Hematopoietic multipotent progenitor cell treated with erythropoietin and hydrocortisone succinate and interleukin-3 and kit ligand, for 17 days (in vitro differentiated cells): ENCODE data around the gene MYH9.

Experiments
- DNase-seq: peaks from one replicate; pipeline ENCODE4 v3.0.0-alpha.2; 2015; ENCODE audit warnings: low spot score

The MYH9 gene

DNA sequence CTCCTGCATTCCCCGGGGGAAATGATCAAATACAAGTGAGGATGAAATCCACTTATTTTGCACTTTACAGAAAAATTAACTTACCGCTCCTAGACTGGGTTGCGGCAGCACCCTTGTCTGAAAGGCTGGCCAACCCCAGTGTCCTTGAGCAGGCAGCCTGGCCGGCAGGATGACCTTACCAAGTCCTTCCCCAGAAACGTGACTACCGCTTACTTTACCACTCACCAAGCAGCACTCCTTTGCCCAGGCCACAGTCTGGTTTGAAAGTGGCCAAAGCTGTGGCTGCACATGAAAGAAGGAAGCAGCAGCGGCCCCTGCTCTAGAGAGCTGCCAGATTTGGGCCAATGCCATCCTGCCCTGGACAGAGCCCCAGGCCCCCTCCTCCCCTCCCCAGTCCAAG lies 20.3 kb downstream of the MYH9 start:
- no peak for DNase-seq

DNA sequence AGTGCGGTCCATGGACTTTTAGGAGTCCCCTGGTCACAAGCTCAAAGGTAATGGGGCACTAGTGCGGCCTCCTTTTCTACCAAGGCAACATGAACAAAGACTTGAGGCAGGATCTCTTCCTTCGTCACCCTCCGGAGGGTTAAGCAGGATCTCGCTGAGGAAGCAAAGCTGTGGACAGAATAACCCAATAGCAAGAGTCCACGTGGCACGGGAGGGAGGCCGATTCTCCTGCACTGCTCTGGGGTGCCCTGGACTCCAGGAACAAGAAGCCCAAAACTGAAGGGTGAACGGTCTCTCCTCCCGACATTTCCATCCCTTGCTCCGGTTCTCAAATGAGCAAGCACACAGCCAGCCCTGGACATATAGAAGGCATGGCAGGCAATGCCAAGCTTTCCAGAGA lies 20.7 kb downstream of the MYH9 start:
- DNase-seq = no peak

DNA sequence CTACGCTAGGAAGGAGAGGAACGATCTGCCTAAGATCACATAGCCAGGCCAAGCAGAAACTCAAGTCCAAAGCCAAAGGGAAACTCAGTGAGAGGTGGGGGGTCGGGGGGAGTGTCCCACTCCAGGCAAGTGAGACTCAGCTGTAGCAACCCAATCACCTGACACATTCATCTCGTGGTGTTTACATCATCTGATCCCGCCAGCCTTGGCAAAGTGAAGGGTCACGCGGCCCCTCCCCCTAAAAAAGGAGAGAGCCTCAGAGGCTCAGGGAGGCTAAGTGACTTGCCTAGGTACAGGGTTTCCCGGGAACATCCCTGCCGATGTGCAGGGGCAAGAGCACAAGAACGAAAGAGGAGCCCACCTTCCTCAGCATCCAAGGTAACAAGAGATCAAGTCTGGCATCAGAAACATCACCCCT lies 21.5 kb downstream of the MYH9 start:
- no peak for DNase-seq

DNA sequence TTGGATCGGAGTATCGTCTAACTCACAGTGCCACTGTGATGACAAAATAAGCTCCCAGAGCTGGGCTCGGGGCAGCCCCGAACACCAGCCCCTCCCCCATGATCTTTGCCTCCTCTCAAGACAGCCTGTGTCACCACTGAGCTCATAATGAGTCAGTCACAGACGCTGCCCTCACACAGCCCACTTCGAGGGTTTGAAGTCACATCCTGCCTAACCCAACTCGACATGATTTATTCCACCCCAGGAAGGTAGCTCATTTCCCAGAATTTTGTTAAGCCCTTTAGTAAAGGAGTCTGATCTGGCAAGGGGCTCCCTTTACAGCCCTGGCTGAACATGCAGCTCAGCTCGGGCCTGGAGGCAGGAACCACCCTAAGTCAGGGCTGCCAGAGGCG lies 22.8 kb downstream of the MYH9 start:
- DNase-seq = peak; percentile 59

DNA sequence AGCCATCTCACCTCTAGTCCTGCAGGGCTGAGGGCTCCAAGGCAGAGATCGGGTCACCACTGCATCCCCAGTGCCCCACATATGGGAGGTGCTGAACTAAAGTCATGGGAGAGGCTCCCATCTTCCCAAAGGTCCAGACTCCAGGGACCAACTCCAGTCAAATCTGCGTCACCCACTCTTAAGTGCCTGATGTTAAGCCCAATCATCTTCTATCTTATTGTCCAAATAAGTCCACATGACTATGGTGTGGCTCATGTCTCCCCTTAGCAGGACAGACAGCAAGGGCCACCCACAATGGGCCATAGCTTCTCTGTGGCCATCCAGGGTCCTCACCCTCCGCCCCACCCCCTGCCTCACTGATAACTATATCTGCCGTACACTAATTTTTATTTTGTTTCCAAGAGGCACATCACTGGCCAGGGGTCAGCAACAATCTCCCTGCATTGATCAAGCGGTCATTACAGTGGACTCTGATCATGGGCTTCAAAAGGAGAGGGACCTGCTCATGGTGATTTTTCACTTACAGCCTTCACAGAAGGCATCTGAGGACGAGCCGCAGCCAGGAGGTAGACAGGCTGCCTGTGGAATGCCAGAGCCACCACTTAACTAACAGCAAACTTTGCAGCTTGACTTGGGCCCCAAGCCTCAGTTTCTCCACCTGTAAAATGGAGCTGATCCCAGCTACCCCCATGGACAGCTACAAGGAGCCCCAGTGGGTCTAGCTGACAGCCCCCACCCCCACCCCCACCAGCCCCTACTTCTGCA lies 23.3 kb downstream of the MYH9 start:
- DNase-seq = no peak

DNA sequence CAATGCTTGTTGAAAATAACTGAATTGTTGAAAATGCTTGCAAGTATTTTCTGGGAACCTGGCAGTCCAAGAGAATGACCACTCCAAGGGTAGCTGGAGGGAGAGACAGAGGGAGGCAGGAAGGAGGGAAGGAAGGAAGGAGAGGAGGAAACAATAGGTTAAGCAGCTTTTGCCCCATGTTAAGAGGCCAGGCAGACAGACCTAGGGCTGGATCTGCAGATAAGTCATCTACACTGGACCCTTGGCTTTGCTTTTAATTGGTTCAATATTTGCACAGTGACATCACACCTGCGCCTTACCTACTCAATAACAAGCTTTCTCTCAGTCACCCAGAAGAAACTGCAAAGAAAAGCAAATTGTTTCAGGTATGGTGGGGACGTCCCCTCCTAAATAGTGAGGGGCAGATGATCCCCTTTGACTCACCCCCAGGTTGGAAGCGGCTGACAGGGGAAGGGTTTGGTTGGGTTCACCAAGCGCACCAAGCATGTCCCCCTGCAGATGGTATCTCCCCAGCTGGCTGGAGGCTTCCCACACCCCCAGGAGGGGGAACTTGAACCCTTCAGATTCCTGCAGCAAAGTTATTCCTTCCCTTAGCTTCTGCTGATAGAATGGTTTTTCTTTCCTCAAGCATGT lies 24.3 kb downstream of the MYH9 start:
- no peak for DNase-seq

DNA sequence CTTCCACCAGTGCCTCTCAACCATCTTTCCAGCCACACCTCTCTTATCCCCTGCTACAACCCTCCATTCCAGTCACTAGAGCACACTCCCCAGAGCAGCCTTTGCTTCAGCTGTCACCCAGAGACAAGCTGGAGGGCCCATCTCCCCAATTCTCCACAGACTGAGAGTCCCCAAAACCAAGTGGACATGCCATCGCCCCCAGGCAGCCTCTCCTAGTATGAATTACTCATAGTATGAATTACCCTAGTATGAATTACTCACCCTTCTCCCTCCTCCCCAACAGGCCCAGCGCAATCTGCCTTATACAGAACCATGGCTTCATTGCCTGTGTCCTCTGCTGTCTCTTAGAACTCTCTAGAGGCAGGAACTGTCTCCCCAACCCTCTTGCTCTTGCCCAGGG lies 24.8 kb downstream of the MYH9 start:
- peak; percentile 58 for DNase-seq

DNA sequence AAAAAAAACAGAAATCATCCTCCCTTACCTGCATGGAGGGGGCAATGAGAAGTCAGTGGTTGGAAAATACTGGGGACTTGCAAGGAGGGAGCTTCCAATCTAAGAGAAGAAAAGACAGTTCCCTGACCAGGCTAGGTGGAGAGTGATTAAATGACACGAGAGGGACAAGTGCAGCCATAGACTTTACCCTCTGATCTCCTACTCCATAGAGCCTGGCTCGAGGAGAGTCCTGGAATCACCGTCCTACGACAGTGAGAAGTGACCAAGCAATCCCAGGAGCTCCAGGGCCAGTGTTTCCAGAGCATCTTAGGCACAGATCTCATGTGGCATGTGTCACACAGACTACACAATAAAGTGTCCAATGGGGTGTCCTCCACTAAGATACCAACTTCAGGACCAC lies 25.7 kb downstream of the MYH9 start:
- no peak for DNase-seq

DNA sequence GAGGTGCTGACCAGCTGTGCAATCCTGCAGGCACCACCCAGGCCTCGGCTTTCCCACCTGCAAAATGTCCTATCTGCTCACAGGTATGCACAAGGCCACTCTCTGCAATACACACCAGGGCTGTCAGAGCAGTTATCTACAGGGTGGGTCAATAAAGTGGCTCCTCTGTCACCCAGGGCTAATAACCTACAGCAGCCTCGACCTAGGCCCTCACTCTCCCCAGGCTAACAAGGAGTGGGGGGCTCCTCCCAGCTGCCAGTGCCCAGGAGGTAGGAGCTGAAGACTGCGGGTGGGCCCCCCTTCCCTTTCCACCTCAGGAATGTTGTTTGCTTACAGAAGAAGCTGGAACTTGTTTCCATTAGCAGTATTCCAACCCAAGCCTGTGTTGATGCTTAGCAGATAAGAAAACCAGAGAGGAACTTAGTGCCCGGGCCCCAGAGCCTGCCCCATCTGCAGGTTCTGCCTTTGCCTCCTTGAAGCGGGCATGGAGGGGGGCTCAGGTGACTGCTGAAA lies 26.8 kb downstream of the MYH9 start:
- DNase-seq = no peak

DNA sequence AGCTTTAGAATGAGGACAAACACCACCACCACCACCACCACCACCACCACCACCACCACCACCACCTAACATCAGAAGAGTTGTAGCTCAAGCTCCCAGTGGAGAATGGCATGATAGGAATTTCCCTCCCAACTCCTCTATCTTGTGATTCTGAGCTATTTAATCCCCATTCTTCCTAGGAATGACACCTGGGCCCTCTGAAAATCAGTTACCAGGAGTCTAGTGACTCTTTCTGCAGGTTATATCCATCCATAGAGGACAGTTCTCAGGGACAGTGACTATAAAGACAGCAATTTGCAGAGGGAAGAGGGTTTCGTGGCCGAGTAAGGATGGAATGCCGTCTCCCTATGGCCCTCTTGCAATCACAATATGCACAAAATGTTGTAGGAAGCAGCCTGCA lies 27.8 kb downstream of the MYH9 start:
- DNase-seq = no peak

DNA sequence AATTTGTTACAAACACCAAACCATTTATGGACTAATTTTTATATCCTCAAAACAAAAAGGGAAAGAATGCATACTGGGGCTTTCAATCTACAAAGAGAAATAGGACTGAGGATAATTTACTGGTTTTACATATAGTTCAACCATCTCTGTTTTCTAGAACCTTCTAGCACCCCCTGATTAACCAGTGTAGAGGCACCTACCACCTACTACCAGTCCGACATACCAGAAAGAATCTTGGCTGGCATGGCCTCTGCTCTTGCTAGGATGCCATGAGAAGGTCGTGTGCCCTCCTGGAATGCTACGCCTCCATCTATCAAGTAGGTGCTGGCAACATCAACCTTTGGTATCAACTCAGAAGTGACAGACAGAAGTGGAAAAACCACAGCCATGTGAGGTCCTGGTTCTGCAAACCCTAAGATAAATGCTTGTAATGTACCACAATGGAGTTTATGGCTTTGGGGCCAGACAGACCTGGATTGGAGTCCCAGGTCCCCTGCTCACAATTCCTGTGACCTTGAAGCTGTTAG lies 28.2 kb downstream of the MYH9 start:
- no peak for DNase-seq

DNA sequence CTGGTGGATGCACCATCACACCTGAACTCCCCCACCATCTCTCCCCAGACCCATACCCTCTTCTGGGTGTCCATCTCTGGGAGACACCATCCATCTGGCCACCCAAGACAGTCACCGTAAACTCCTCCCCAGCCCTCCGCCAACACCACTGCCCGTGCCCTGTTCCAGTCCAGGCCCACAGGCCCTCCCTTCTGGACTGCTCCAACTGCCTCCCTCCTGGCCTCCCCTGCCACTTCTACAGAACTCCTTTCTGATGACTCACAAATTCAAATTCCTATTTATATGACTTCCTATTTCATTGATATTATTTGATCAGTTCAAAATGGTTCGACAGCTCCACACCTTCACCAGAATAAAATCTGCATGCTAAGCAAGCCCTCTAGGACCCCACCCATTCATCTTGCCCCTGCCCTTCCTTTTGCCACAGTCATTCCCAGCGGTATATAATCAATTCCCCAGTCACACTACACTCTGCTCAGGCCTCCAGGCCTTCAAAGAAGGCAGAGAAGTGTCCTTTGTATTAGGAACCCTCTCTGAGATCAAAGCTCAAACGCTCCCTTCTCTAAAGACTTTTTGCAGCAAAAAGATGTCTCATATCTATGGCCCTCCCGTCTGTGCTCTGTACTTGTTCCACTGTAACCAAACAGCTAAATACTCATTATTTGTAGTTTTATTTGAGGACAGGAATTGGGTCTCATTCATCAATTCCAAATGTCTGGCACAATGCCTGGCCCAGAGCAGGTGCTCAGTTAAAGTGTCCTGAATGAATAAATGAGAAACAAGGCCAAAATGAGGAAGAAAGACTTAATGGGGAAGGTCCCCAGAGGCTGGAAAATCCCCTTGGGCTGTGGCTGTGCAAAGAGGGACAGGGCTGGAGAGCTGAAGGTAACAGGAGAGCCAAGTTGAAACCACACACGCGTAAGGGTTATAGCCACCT lies 29.0 kb downstream of the MYH9 start:
- no peak for DNase-seq

DNA sequence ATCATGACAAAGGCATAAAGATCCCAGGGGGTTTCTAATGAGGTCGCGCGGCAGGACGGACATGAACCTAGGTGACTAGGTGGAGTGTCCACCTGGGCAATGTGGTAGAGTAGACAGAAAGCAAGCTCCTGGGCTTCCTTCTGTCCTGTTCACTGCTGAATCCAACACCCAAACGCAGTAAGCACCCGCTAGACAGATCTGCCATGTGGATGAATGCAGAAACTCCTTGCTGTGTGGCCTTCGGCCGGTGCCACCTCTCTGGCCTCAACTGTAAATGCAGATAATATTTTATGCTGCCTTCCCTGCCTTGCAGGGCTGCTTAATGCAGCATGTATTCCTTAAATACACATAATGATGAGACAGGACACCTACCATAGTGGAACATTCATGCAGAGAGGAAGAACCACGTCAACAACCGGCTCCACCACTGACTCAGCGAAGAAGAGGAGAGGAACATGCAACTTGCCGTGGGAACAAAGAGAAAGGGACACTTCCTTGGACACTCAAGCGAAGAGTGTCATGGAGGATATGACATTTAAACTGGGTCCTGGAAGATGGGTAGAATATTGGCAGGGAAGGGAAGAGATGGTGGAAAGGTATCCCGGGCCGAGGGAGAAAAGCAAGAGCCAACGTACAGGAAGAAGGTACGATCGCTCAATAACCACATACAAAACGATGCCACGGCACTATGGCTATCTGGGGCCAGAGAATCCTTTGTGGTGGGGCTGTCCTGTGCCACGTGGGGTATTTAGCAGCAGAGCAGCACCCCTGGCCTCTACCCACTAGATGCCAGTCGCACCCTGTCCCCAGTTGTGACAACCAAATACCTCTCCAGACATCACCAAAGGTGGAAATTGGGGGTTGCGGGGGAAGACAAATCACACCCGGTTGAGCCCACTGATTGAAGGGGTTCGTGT lies 30.8 kb downstream of the MYH9 start:
- DNase-seq = no peak

DNA sequence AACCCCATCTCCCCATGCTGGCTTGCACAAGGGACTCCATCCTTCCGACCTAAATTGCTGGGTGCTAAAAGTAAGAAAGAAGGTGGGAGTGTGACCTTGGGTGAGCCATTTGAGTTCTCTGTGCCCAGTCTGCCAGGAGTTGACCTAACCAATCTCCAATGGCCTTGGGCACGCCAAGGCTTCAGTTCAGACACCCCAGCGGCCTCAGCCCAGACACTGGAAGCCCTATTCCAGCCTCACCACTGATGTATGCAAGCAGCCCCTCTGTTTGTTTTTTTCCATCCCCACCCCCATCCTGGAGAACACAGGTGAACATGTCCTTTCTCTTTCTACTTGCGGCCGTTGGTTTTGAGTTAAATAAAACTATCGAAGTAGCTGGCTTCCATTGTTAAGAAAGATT lies 31.9 kb downstream of the MYH9 start:
- no peak for DNase-seq

DNA sequence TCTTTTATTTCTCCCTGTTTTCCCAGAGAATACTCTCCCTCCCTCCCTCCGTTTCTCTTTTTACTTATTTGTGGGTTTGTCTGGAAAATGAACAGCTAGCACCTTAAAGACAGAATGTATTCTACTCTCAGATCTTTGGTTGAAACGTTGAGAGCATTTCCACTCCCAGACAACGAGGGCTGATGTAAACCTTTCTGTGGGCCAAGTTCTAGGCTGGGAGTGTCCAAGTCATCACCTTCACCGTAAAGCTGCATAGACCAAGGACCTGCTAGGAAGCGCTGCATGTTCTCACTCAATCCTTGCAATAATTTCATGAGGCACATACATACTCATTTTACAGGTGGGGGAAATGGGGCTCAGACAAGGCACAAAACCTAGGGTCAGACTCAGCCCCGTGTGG lies 32.4 kb downstream of the MYH9 start:
- no peak for DNase-seq

DNA sequence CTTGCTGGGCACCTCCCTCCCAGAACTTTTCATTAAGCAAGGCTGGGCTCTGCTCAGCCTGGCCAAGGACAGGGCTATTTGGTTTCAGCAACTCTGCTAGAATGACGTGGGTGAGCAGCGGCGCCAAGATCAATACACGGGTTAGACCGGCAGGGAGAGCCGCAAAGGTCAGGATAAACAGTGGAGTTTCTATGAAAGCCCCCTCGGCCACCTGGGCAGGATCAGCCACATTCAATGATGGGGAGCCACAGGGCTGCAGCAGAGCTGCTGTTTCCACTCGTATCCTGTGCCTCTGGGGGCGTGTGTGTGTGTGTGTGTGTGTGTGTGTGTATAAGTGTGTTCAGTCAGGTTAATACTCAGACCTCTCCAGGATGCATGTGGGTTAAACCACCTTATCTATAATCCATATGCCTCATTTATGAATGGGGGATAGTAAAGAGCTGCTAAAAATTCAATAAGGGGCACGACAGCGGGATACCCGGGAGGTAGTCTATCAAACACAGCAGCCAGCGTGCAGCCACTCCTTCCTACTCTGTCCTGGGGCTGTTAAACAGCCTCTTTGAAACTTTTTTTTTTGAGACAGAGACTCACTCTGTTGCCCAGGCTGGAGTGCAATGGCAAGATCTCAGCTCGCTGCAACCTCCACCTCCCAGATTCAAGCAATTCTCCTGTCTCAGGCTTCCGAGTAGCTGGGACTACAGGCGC lies 34.8 kb downstream of the MYH9 start:
- DNase-seq = no peak

DNA sequence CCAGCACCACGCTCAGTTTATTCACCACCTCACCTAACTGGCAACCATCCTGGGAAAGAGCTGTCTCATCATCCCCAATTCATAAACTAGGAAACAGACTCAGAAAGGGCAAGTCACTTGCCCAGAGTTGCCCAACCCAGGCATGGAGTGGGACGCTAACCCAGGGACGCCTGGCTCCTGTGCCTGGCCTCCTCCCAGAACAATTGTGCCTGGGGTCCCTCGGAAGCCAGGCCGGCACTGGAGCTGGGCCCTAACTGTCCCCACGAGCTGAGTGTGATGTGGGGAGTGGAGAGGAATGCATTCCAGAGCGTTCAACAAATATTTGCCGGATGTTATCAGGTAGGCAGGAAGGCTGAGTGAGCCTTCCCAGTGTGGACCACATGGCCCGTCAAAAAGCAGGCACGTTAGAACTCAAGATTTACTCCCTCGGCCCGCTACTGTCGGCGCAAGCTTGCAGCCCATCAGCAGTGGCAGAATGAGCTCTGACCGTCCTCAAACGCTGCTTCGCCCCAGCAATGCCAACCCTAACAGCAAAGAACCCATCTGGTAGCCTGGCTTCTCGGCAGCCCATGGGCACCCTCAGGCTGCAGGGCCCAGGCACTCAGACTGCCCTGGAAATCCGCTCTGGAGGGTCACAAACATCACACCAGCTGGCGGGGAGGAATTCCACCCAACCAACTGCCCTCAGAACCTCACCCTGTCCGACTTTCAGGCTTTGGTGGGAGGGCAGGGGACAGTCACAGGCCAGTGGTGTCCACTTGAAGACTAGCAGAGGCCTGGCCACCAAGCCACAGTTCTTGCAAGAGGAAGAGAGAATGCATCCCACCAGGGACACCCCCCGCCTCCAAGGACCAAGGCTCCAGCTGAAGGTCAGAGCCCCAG lies 35.6 kb downstream of the MYH9 start:
- no peak for DNase-seq

DNA sequence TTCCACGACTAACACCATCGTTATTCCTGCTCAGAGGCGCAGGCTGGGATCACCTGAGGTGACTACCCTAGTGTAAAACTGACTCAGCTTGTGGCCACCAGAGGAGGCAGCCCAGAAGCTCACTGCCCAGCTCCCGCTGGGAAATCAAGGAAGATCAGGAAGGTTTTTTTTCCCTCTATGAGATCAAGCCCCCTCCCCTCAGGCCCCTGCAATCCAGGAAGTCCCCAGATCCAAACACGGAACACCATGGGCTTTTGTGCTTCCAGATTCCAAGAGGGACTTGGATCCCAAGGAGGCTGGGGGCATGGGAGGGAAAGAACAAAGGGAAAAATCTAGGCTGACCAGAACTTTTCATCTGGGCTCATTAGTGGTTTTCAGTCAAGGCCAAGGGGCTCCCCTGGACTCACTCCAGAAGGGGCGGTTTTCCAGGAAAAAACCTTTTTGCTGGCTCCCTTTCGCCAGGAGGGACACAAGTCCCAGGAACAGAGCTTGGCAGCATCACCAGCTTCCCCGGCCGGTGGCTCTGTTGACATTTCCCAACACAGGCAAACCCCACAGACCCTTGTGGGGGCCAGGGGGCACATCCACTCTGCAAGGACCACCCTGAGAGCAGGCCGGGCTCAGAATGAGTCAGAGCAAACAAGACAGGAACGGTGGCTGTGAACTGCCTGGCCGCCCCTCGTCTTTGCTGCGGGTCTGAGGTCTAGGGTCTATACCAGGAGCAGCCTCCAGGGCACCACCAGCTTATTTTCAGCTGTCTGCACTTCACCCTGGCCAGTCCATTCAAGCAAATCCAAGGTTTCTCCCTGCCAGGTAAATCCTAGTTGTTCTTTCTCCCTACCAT lies 36.8 kb downstream of the MYH9 start:
- no peak for DNase-seq

DNA sequence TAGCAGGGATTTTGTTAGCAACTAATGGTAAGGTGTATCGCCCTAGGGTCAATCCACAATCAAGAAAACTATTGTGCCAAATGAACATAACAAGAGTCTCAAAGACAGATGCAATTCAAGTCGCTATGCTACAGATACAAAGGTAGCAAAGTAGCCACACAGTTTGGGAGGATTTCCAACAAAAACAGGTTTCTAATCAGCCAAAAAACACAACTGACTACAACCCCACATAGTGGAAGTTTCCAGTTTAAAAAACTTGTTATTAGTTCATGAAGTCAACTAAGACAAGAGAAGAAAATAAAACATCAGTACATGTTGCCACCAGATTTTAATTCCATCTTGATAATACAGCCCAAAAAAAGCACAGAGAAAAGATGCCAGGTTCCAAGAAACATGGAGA lies 38.0 kb downstream of the MYH9 start:
- no peak for DNase-seq
